Osteoblast (primary cell): ENCODE measurements around the gene MAGEA2. TPM values are rescaled to one million over a fixed set of nuclear protein-coding genes. Genes with fewer than 3 reads are reported as not detected.
"Not testable (repeated sequence)": the region's sequence is repeated elsewhere in the genome, so short reads cannot be mapped to it uniquely, and the experiment has no call there.

ENCODE experiments used
- DNase-seq: peaks from one replicate; pipeline ENCODE4 v3.0.0; 2011; ENCODE audit warnings: low spot score, mixed read lengths; ENCODE audit not compliant: insufficient read length; ENCODE audit errors: missing footprints
- H2AFZ ChIP-seq: 2 replicates; pipeline ENCODE4 v1.6.0; 2011; ENCODE audit warnings: mild to moderate bottlenecking, low read length
- H3K27ac ChIP-seq: 2 replicates; pipeline ENCODE4 v1.5.1; 2011; ENCODE audit warnings: mild to moderate bottlenecking, low read depth, low read length, moderate library complexity
- H3K27me3 ChIP-seq: 2 replicates; pipeline ENCODE4 v1.6.0; 2012; ENCODE audit warnings: mild to moderate bottlenecking, control low read depth, inconsistent platforms, low read length, moderate library complexity; ENCODE audit not compliant: insufficient read depth
- H3K36me3 ChIP-seq: 2 replicates; pipeline ENCODE4 v1.5.1; 2011; ENCODE audit warnings: mild to moderate bottlenecking, low read length, control low read depth, moderate library complexity; ENCODE audit not compliant: insufficient read depth
- H3K4me1 ChIP-seq: 2 replicates; pipeline ENCODE4 v1.5.1; 2011; ENCODE audit warnings: mild to moderate bottlenecking, low read length, control low read depth, moderate library complexity; ENCODE audit not compliant: insufficient read depth
- H3K4me2 ChIP-seq: 2 replicates; pipeline ENCODE4 v1.6.0; 2011; ENCODE audit warnings: mild to moderate bottlenecking, low read length; ENCODE audit not compliant: insufficient read depth
- H3K4me3 ChIP-seq: fragments of 200-600 bp; sonication (generic); 3 replicates; pipeline ENCODE4 v1.5.1; 2012; ENCODE audit warnings: mild to moderate bottlenecking, low read length, inconsistent platforms; ENCODE audit not compliant: insufficient read depth
- H3K79me2 ChIP-seq: 2 replicates; pipeline ENCODE4 v1.6.0; 2012; ENCODE audit warnings: mild to moderate bottlenecking, low read length, control low read depth, inconsistent platforms; ENCODE audit not compliant: insufficient read depth
- H3K9me3 ChIP-seq: 2 replicates; pipeline ENCODE4 v1.5.1; 2011; ENCODE audit warnings: low read depth, low read length, control low read depth
- H4K20me1 ChIP-seq: 2 replicates; pipeline ENCODE4 v1.6.0; 2012; ENCODE audit warnings: mild to moderate bottlenecking, low read length, control low read depth; ENCODE audit not compliant: insufficient read depth
- total RNA-seq: library from RNA; depleted of rRNA; stranded (reverse); fragments of >200 nt; gene quantifications from 2 replicates; pipeline ENCODE4 v1.2.3, GENCODE V29; 2012

MAGEA2 gene
- total RNA-seq, 1 donor, result not detected

DNA sequence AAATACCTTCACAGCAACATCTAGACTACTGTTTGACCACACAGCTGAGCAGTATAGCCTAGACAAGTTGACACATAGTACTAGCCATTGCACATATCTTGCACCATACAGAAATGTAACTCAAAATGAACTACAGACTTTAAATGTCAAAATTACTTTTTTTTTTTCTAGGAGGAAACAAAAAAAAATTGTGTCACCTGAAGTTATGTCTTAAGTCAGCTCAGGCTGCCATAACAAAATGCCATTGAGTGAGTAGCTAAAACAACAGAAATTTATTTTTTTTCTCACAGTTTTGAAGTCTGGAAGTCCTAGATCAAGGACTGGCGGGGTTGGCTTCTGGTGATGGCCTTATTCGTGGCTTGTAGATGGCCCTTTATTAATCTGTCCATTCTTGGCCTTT is 44.5 kb downstream of the MAGEA2 start, which contains the start of gene CSAG2:
CSAG2 (minus strand) TSS at position 101 of the 400 bp plus-strand sequence. CDS start 161 bp downstream, outside the sequence.
- DNase-seq, H3K27ac ChIP-seq, H3K79me2 ChIP-seq, H3K4me2 ChIP-seq, H3K9me3 ChIP-seq, H3K4me1 ChIP-seq, H2AFZ ChIP-seq, H4K20me1 ChIP-seq, H3K4me3 ChIP-seq, H3K27me3 ChIP-seq, H3K36me3 ChIP-seq: not testable (repeated sequence)

DNA sequence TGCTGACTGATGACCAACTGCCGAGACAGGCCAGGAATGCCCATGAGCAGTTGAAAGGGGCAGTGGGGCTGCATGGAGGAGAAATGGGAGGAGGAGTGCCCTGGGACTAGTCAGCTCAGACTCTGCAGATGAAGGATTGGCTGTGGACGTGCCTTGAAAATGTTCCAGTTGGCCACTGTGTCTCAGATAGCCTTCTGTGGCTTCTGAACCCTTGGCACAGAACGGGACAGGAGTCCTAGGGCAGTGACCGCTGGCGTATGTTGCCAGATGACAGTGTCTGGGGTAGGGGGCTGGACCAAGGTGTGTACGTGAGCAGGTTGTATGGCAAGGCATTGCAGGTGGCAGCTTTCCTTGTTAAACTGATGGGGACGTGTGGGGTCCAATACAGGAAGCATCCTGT is 47.1 kb downstream of the MAGEA2 start:
- not testable (repeated sequence) for H3K9me3 ChIP-seq, H4K20me1 ChIP-seq, H3K36me3 ChIP-seq, H3K79me2 ChIP-seq, H3K4me1 ChIP-seq, DNase-seq, H2AFZ ChIP-seq, H3K4me2 ChIP-seq, H3K27me3 ChIP-seq, H3K27ac ChIP-seq, H3K4me3 ChIP-seq

DNA sequence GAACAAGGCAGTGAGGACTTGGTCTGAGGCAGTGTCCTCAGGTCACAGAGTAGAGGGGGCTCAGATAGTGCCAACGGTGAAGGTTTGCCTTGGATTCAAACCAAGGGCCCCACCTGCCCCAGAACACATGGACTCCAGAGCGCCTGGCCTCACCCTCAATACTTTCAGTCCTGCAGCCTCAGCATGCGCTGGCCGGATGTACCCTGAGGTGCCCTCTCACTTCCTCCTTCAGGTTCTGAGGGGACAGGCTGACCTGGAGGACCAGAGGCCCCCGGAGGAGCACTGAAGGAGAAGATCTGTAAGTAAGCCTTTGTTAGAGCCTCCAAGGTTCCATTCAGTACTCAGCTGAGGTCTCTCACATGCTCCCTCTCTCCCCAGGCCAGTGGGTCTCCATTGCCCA is 53.3 kb downstream of the MAGEA2 start:
- H3K4me1 ChIP-seq, DNase-seq, H3K9me3 ChIP-seq, H3K4me2 ChIP-seq, H3K4me3 ChIP-seq, H3K79me2 ChIP-seq, H3K36me3 ChIP-seq, H3K27me3 ChIP-seq, H2AFZ ChIP-seq, H3K27ac ChIP-seq, H4K20me1 ChIP-seq: not testable (repeated sequence)

Other genes starting within 250 kb of the MAGEA2 start
- gene GABRQ, start 115.9 kb downstream of the MAGEA2 start, total RNA-seq, result not detected in 2 replicates
- gene MAGEA3, start 55.0 kb downstream of the MAGEA2 start, total RNA-seq, result not detected in 2 replicates
- not detected in 2 replicates for gene CSAG2, start 44.6 kb downstream of the MAGEA2 start, total RNA-seq
- gene MAGEA2B, start 39.2 kb downstream of the MAGEA2 start, total RNA-seq, result not detected in 2 replicates
- gene CSAG1, start 20.1 kb downstream of the MAGEA2 start, total RNA-seq, result not detected in 2 replicates
- gene MAGEA12, start 20.1 kb downstream of the MAGEA2 start, total RNA-seq, result not detected in 2 replicates
- not detected in 2 replicates for gene CSAG3, start 5.4 kb upstream of the MAGEA2 start, total RNA-seq
- not detected in 2 replicates for gene MAGEA6, start 15.8 kb upstream of the MAGEA2 start, total RNA-seq
- gene CETN2, start 76.9 kb upstream of the MAGEA2 start, total RNA-seq, result 42.1 and 44.2 TPM in 2 replicates
- gene NSDHL, start 77.2 kb upstream of the MAGEA2 start, total RNA-seq, result 15.9 and 18.9 TPM in 2 replicates
- 1.1 and 1.2 TPM in 2 replicates for gene ZNF185, start 144.2 kb upstream of the MAGEA2 start, total RNA-seq
- not detected in 2 replicates for gene PNMA5, start 240.3 kb upstream of the MAGEA2 start, total RNA-seq